K562 (cell line): Measurements from ENCODE around the gene MCAM. TPM values are rescaled to one million over a fixed set of nuclear protein-coding genes. Genes with fewer than 3 reads are reported as not detected.
A peak's percentile ranks its signal among the peaks of the same experiment; 100 is the strongest.

Experiments
- ATAC-seq: fragments of 200-7000 bp; cut with Tn5 transposase; 3 replicates; pipeline ENCODE4 v1.9.1; 2020; ENCODE audit warnings: moderate library complexity
- BruUV-seq: library from RNA; stranded (reverse); fragments of 400-500 nt; replicated peaks from 2 replicates; lab custom pipeline; 2021; lab: Mats Ljungman, UMichigan
- CTCF ChIA-PET: fragments of 300-600 bp; formaldehyde crosslinking; extraction: SDS; loops from one replicate; lab custom pipeline; 2021; ENCODE audit warnings: low intra/inter-chr PET ratio; lab: Yijun Ruan, JAX
- POLR2A ChIA-PET: fragments of 300-600, 350-650 bp; sonication (Branson Sonifier 250); formaldehyde crosslinking; extraction: SDS; loops from one replicate; lab custom pipeline; 2021; ENCODE audit warnings: antibody characterized with exemption, inconsistent platforms; lab: Yijun Ruan, JAX
- DNase-seq, 4 experiments: peaks; one replicate each; pipeline versions ENCODE4 v3.0.0 to v3.0.0-alpha.2; 2011 to 2018; ENCODE audit warnings: low spot score in 3 of 4, mixed read lengths in 3 of 4; ENCODE audit errors: extremely low read depth in 1 of 4
- FAIRE-seq: peaks from 2 replicates; lab custom pipeline; 2011; peaks lifted over from hg19 to GRCh38; lab: Jason Lieb, UNC
- H2AFZ ChIP-seq: 2 replicates; pipeline ENCODE4 v1.6.0; 2011; ENCODE audit warnings: low read depth, low read length, control low read depth, inconsistent platforms
- H3K27ac ChIP-seq: fragments of 200-600 bp; 3 replicates; pipeline ENCODE4 v1.8.0; 2011; ENCODE audit warnings: low read depth, mild to moderate bottlenecking, control low read depth, inconsistent platforms, low read length, moderate library complexity, mixed read lengths; ENCODE audit errors: extremely low read depth
- H3K27me3 ChIP-seq, 2 experiments: fragments of 300-600 bp in 1 of 2; 2 replicates in 1 of 2; 3 replicates in 1 of 2; pipeline versions ENCODE4 v1.6.0 to v1.8.0; 2011; ENCODE audit warnings: inconsistent platforms in 2 of 2, low read length in 2 of 2, mild to moderate bottlenecking in 1 of 2, mixed read lengths in 1 of 2, moderate library complexity in 1 of 2; ENCODE audit not compliant: control insufficient read depth in 2 of 2, insufficient read depth in 2 of 2
- H3K36me3 ChIP-seq: fragments of 300-600 bp; 3 replicates; pipeline ENCODE4 v1.8.0; 2011; ENCODE audit warnings: mild to moderate bottlenecking, low read length, inconsistent platforms; ENCODE audit not compliant: control insufficient read depth, insufficient read depth
- H3K4me1 ChIP-seq, 2 experiments: fragments of 200-600 bp in 1 of 2; replicated peaks in 1 of 2; 2 replicates in 1 of 2; 3 replicates in 1 of 2; pipeline versions ENCODE4 v1.5.1 to v1.8.0; 2011; ENCODE audit warnings: inconsistent platforms in 2 of 2, low read length in 2 of 2, mild to moderate bottlenecking in 1 of 2, mixed read lengths in 1 of 2, moderate library complexity in 1 of 2; ENCODE audit not compliant: control insufficient read depth in 2 of 2, insufficient read depth in 2 of 2
- H3K4me2 ChIP-seq: 2 replicates; pipeline ENCODE4 v1.6.1; 2011; ENCODE audit warnings: low read length, control low read depth, inconsistent platforms, mixed read lengths; ENCODE audit not compliant: insufficient read depth
- H3K4me3 ChIP-seq: fragments of 200-600 bp; sonication (generic), shearing (Covaris generic); 2 replicates; pipeline ENCODE4 v1.5.1; 2016; ENCODE audit warnings: control low read depth, inconsistent platforms
- H3K79me2 ChIP-seq: fragments of 200-600 bp; 3 replicates; pipeline ENCODE4 v1.8.0; 2011; ENCODE audit warnings: low read length, inconsistent platforms; ENCODE audit not compliant: control insufficient read depth, insufficient read depth
- H3K9ac ChIP-seq, 2 experiments: 2 replicates each; pipeline versions ENCODE4 v1.6.0 to v1.6.1; 2011; ENCODE audit warnings: low read depth in 2 of 2, low read length in 2 of 2, control low read depth in 1 of 2, inconsistent platforms in 1 of 2, mild to moderate bottlenecking in 1 of 2, mixed read lengths in 1 of 2; ENCODE audit not compliant: insufficient read depth in 1 of 2
- H3K9me1 ChIP-seq: one replicate; pipeline ENCODE4 v1.6.0; 2011; ENCODE audit warnings: inconsistent platforms, mild to moderate bottlenecking, low read length, moderate library complexity; ENCODE audit not compliant: control insufficient read depth, insufficient read depth
- H3K9me3 ChIP-seq: replicated peaks from 2 replicates; pipeline ENCODE4 v1.5.1; 2011; ENCODE audit warnings: low read depth, low read length, inconsistent platforms; ENCODE audit not compliant: control insufficient read depth, insufficient read depth
- H4K20me1 ChIP-seq: replicated peaks from 2 replicates; pipeline ENCODE4 v1.6.1; 2011; ENCODE audit warnings: low read length, inconsistent platforms, mixed read lengths; ENCODE audit not compliant: control insufficient read depth, insufficient read depth
- CGGBP1 ChIP-seq: fragments of 250-450 bp; sonication (Bioruptor Pico); IDR thresholded peaks from 2 replicates; pipeline ENCODE4 v1.9.0; 2021; ENCODE audit warnings: mild to moderate bottlenecking
- CREB3L1 ChIP-seq: fragments of 450-650 bp; IDR thresholded peaks from 2 replicates; pipeline ENCODE4 v1.6.1; 2014; ENCODE audit warnings: low read depth, mild to moderate bottlenecking, moderate library complexity, borderline replicate concordance
- CSDE1 ChIP-seq, 2 experiments: fragments of 450-650 bp; IDR thresholded peaks; 2 replicates each; pipeline ENCODE4 v1.6.1; 2016; ENCODE audit warnings: mild to moderate bottlenecking in 1 of 2
- EHMT2 ChIP-seq: fragments of 450-650 bp; IDR thresholded peaks from 2 replicates; pipeline ENCODE4 v1.6.1; 2018; ENCODE audit warnings: antibody characterized with exemption
- FOXK1 ChIP-seq: sonication (generic); formaldehyde crosslinking; IDR thresholded peaks from 2 replicates; pipeline ENCODE4 v1.8.0; 2022; ENCODE audit warnings: missing genetic modification reagents, mild to moderate bottlenecking, borderline replicate concordance
- HOXB6 ChIP-seq: fragments of 250-450 bp; sonication (Bioruptor Pico); IDR thresholded peaks from 2 replicates; pipeline ENCODE4 v1.5.1; 2022; ENCODE audit warnings: mild to moderate bottlenecking, borderline replicate concordance
- LEF1 ChIP-seq: fragments of 450-650 bp; IDR thresholded peaks from 2 replicates; pipeline ENCODE4 v1.6.1; 2016; ENCODE audit warnings: mild to moderate bottlenecking
- MBD2 ChIP-seq: sonication (generic); IDR thresholded peaks from 2 replicates; pipeline ENCODE4 v1.6.1; 2016; ENCODE audit warnings: low read depth, borderline replicate concordance
- MTF1 ChIP-seq: fragments of 250-450 bp; sonication (Bioruptor Pico); IDR thresholded peaks from 2 replicates; pipeline ENCODE4 v1.9.0; 2021; ENCODE audit warnings: moderate library complexity, mild to moderate bottlenecking, inconsistent platforms, borderline replicate concordance
- RBFOX2 ChIP-seq: fragments of 200-400 bp; formaldehyde crosslinking; IDR thresholded peaks from 2 replicates; pipeline ENCODE4 v1.6.1; 2017; ENCODE audit warnings: low read depth, mild to moderate bottlenecking, low read length, moderate library complexity
- RBM22 ChIP-seq: fragments of 200-400 bp; formaldehyde crosslinking; IDR thresholded peaks from 2 replicates; pipeline ENCODE4 v1.6.1; 2018; ENCODE audit warnings: low read length, low read depth; ENCODE audit not compliant: poor library complexity, severe bottlenecking
- SAFB2 ChIP-seq: fragments of 200-400 bp; formaldehyde crosslinking; IDR thresholded peaks from 2 replicates; pipeline ENCODE4 v1.6.1; 2018; ENCODE audit warnings: borderline replicate concordance, low read length, low read depth, moderate library complexity; ENCODE audit not compliant: severe bottlenecking
- TEAD4 ChIP-seq, 2 experiments: sonication (generic) in 1 of 2; formaldehyde crosslinking in 1 of 2; IDR thresholded peaks; 2 replicates each; pipeline versions ENCODE4 v1.6.1 to v1.8.0; 2012 to 2022; ENCODE audit warnings: borderline replicate concordance in 1 of 2, inconsistent platforms in 1 of 2, low read length in 1 of 2, mild to moderate bottlenecking in 1 of 2, missing genetic modification reagents in 1 of 2
- TSC22D4 ChIP-seq: fragments of 450-650 bp; IDR thresholded peaks from 2 replicates; pipeline ENCODE4 v1.6.1; 2016; ENCODE audit warnings: missing genetic modification characterization, missing biosample characterization, control low read depth
- ZBTB43 ChIP-seq: sonication (generic); formaldehyde crosslinking; IDR thresholded peaks from 2 replicates; pipeline ENCODE4 v1.8.0; 2023; ENCODE audit warnings: mild to moderate bottlenecking, missing genetic modification reagents
- ZNF589 ChIP-seq: fragments of 200-800 bp; sonication (Bioruptor generic); IDR thresholded peaks from 2 replicates; pipeline ENCODE4 v1.6.1; 2016; ENCODE audit warnings: low read depth, missing genetic modification characterization, missing compliant biosample characterization
- ZZZ3 ChIP-seq: fragments of 450-650 bp; IDR thresholded peaks from 2 replicates; pipeline ENCODE4 v1.6.1; 2016; ENCODE audit warnings: antibody characterized with exemption, mild to moderate bottlenecking, moderate library complexity
- WGBS: fragments of 100-300 bp; shearing (Covaris generic); methylation state at CpG from one replicate; pipeline ENCODE4 v1.1.6; 2016; ENCODE audit warnings: low coverage, mixed read lengths; ENCODE audit not compliant: insufficient coverage; ENCODE audit errors: missing lambda C conversion rate; 5-methylcytosine and 5-hydroxymethylcytosine counted together
- in situ Hi-C: fragments of 300-500 bp; cut with MboI; formaldehyde crosslinking; loops from 4 replicates; pipeline ENCODE4 v1.15.0; 2018; ENCODE audit warnings: inconsistent platforms, mixed read lengths
- intact Hi-C: fragments of 100-400 bp; cut with micrococcal nuclease; formaldehyde crosslinking; loops from 2 replicates; pipeline ENCODE4 v1.14.2; 2022
- polyA plus RNA-seq, 8 experiments: library from polyadenylated mRNA; depleted of rRNA in 4 of 8; stranded (reverse) in 5 of 8; unstranded in 3 of 8; fragments of >200 nt; fragmentation: Nextera tagmentation in 2 of 8; fragmentation: Illumina TruSeq in 1 of 8; extraction: Ambion mirVana in 2 of 8; extraction: Trizol in 1 of 8; gene quantifications; 2 replicates each; pipeline versions ENCODE4 v1.2.1 to v1.2.3, GENCODE V29; 2011 to 2014; ENCODE audit warnings: inconsistent platforms in 1 of 8, missing spikeins in 1 of 8
- total RNA-seq, 7 experiments: library from RNA; depleted of rRNA in 6 of 7; stranded (reverse); fragments of >200 nt in 6 of 7; fragmentation: Illumina TruSeq in 2 of 7; extraction: Trizol in 2 of 7; gene quantifications; 2 replicates each; pipeline versions ENCODE4 v1.2.1 to v1.2.3, GENCODE V29; 2011 to 2021; ENCODE audit warnings: low replicate concordance in 1 of 7

MCAM gene
- total and polyA plus RNA-seq, 9 of the 15 experiments (the other 6 are each of a cell fraction or from before 2014, with no cell fraction given): 14.7 to 118 (median 53.6) TPM

- Histone ChIP-seq H4K20me1 (0 out of 2 replicates have a peak, but pooled peaks cover 6% of the 10 kb centered on the region), H3K79me2 (peaks cover 29% of the 10 kb centered on the region; the same call in 2 of the 3 replicates), H3K9ac (peak overlapping the region; percentile 65 to 84), H3K4me2 (peak overlapping the region; percentile 72), H3K4me1 (peaks cover 43 to 67% of the 10 kb centered on the region in 2 experiments), H3K27ac (peak overlapping the region; percentile 71; the same call in 1 of the 3 replicates), H3K9me3 (no peaks in the 10 kb centered on the region), H2AFZ (peak overlapping the region; percentile 80), H3K27me3 (no peaks in the 10 kb centered on the region; a peak in 1 of 5 replicates), H3K4me3 (peak overlapping the region; percentile 56), H3K36me3 (peaks cover 36% of the 10 kb centered on the region; the same call in 2 of the 3 replicates), H3K9me1 (no peaks in the 10 kb centered on the region)
- WGBS: 44% methylated on average over 36 of the region's 46 CpGs
- no peak for FAIRE-seq
- ChIA-PET POLR2A (interaction anchor here (0.6 to 1.9 kb wide), 10 partner anchors 9 to 407 kb away, joined by 3 to 7 read pairs (median 3); partner anchors contain the start of gene RNF26), CTCF (no interaction called here)
- DNase-seq: peak in 3 of 4 experiments; percentile 28 to 55 (median 50)
- TSS peak; percentile 59 for BruUV-seq
- intact Hi-C loops (loop anchor here (5.0 kb wide), 1 partner anchor 404 kb away; no protein-coding TSS in a partner anchor), in situ Hi-C loops (no loop called here)
- ATAC-seq: no peak
- TF ChIP-seq SAFB2 (no peak), RBM22 (peak; percentile 62), MTF1 (CRISPR knock-in tag) (no peak), HOXB6 (no peak), ZNF589 (CRISPR knock-in tag) (no peak), TSC22D4 (no peak), LEF1 (no peak), RBFOX2 (peak; percentile 8; the same call in 1 of the 2 replicates), CGGBP1 (CRISPR knock-in tag) (no peak), CSDE1 (IDR thresholded peaks at IDR 0.05) (no peak), ZZZ3 (no peak), FOXK1 (peak; percentile 61; the same call in 1 of the 2 replicates), EHMT2 (no peak), CREB3L1 (no peak), ZBTB43 (CRISPR knock-in tag) (no peak), MBD2 (no peak), TEAD4 (IDR thresholded peaks at IDR 0.05; ENCODE audit: low read length) (no peak), TEAD4 (CRISPR knock-in tag; IDR thresholded peaks at IDR 0.05; ENCODE audit: borderline replicate concordance) (0 out of 2 replicates have a peak, but pooled peaks have one; percentile 55)
Observed at GRCh38 chr11:119316016-119316728, 758 bp downstream of the MCAM start.
